Measurements from ENCODE around the gene NPIPA1.
"Not testable (repeated sequence)": the region's sequence is repeated elsewhere in the genome, so short reads cannot be mapped to it uniquely, and the experiment has no call there.

NPIPA1 gene

GRCh38 chr16:14930971-14931370, 6.3 kb upstream of the NPIPA1 start:
- DNase-seq: not testable (repeated sequence)

- not testable (repeated sequence) for DNase-seq
These were observed 4.5 kb upstream of the NPIPA1 start for GRCh38 chr16:14932581-14933375.

GRCh38 chr16:14937994-14938393, 751 bp downstream of the NPIPA1 start:
- not testable (repeated sequence) for DNase-seq

GRCh38 chr16:14942686-14943085, 5.4 kb downstream of the NPIPA1 start:
- not testable (repeated sequence) for DNase-seq

GRCh38 chr16:14955546-14956231, 18.4 kb downstream of the NPIPA1 start:
- no peak for DNase-seq

GRCh38 chr16:14957576-14958322, 20.5 kb downstream of the NPIPA1 start:
- no peak for DNase-seq

DNA sequence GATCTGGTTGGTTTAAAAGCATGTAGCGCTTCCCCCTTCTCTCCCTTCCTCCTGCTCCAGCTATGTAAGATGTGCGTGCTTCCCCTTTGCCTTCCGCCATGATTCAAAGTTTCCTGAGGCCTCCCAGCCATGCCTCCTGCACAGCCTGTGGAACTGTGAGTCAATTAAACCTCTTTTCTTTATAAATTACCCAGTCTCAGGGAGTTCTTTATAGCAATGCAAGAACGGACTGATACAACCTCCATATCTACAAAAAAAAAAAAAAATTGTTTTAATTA, 21.0 kb downstream of the NPIPA1 start:
- DNase-seq: no peak

GRCh38 chr16:14958970-14959369, 21.7 kb downstream of the NPIPA1 start:
- no peak for DNase-seq

- DNase-seq: no peak
These were observed 24.4 kb downstream of the NPIPA1 start for GRCh38 chr16:14961405-14962186.

DNA sequence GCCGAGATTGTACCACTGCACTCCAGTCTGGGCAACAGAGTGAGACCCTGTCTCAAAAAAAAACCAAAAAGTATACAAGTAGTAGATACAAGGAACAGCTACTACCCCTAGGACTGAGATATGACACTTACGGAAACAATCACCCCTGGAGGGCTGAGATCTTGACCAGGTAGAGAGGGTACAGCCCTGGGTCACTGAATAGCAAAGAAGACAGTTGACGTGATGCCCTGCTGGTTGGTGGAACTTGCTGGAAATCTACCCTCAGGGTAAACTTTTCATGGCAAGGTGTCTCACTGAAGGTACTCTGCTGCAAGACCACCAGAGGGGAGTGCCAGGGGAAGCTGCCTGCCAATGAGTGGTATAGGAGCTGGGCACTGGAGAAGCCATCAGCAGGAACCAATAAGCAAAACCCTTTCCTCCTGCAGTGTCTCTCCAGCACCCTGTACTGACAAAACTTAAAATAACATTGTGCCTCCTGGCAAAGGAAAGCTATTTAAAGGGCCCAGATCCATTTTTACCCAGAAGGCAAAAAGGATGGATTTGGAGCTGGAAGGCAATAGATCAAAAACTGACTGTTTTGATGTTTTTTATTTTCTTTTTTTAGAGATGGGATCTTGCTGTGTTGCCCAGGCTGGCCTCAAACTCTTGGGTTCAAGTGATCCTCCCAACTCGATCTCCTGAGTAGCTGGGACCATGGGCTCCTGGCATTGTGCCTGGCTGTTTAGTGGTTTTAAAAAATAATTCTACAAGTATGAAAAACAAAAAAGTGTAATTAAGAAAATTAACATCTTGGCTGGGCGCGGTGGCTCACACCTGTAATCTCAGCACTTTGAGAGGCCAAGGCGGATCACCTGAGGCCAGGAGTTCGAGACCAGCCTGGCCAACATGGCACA, 26.3 kb downstream of the NPIPA1 start:
- no peak for DNase-seq

- no peak for DNase-seq
These were observed 28.1 kb downstream of the NPIPA1 start for GRCh38 chr16:14965328-14965727.

GRCh38 chr16:14969795-14970194, 32.6 kb downstream of the NPIPA1 start:
- DNase-seq: not testable (repeated sequence)

- not testable (repeated sequence) for DNase-seq
These were observed 34.5 kb downstream of the NPIPA1 start for GRCh38 chr16:14971621-14972228.

DNA sequence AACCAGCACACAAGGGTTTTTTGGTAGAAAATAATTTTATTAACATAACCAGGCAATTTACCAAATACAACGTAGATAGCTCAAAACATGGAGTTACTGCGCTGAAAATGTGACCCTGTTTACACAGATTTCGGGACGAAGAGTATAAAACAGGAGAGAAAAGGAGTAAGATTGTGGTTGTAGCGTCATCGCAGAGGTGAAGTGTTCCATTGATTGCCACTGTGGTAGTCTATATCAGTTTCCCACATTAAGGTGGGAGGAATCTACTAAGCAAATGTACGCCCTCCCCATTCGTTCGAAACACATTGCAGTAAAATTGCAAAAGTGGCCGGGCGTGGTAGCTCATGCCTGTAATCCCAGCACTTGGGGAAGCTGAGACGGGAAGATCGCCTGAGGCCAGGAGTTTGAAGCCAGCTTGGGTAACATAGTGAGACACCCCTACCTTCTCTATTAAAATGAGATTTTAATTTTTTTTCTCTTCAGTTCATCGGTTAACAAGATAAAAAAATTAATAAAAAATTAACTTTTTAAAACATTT, 36.6 kb downstream of the NPIPA1 start:
- not testable (repeated sequence) for DNase-seq

DNA sequence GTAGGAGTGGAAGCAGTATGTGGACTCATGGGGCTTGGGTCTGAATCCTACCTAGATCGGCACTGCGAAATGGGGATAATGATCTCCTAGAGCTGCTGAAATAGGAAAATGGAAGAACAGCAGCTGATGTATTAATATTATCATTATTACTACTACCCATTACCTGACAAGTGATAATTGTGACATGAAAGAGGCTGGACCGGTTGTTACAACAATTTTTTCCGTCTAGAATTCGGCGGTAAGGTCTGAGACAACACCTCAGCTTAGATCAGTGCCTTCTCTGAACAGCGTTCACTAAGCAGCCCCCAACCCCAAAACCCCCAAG, 37.0 kb downstream of the NPIPA1 start:
- peak; percentile 60 for DNase-seq

- peak; percentile 97 for DNase-seq
These were observed 37.6 kb downstream of the NPIPA1 start, which contains the start of gene PDXDC1 for GRCh38 chr16:14974656-14975417. PDXDC1 (plus strand) TSS chr16:14975026; CDS start chr16:14975200, 174 bp downstream.

DNA sequence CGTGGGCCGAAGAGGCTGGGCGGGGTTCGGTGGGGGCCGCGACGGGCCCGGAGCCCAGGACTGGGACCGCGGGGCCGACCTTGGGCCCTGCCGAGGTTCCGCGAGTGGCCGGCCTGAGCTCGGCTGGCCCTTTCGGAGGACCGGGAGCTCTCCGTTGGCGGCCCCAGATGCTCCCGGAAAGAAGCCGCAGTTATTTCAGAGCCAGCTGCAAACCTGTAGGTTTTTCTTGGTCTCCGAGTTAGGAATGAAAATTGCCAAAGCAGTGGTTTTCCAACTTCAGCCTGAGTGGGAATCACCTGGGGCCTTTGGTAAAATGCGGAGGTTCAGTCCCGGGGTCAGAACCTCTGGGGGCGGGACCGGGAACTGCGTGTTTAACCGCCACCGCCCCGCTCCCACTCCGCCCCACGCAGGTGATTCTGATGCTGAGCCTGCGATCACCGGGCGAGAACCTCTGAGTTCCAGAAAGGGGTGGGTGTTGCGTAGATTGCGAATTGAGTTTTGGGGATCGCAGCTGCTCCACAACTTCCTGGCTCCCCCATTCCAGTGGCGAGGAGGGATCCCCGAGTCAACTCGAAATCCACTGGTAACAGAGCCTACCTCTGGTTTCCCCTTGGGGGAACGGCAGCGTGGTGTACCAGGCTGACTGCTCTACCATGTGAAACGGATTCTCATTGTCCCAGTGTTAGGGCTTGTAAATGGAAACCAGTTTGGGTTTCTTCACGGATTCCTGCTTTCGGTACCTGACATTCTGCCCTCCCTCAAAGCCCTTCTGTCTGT, 38.4 kb downstream of the NPIPA1 start:
- DNase-seq: peak; percentile 26

DNA sequence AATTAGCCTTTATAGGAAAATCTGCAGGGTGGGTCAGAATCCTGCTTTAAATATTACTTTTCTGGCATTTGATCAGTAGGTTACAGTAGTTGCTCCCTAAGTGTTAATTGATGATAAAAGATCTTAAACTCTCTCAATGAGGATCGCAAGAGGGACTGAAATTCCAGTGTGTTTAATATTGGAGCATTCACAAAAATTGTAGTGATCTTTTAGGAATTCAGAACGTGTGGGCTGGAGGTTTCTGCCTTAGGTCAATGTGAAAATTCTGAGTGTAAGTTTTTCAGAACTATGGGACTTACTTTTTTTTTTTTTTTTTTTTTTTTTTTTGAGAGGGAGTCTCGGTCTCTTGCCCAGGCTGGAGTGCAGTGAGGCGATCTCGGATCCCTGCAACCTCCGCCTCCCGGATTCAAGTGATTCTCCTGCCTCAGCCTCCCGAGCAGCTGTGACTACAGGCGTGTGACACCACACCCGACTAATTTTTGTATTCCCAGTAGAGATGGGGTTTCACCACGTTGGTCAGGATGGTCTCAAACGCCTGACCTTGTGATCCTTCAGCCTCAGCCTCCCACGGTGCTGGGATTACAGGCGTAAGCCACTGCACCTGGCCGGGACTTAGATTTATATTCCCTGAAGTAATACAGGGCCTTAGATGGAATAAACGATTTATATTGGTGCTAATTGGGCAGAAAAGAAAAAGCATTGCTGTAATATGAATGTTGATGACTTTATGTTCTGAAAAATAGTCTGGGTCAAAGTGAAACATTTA, 39.9 kb downstream of the NPIPA1 start:
- not testable (repeated sequence) for DNase-seq

GRCh38 chr16:14978281-14978680, 41.0 kb downstream of the NPIPA1 start:
- not testable (repeated sequence) for DNase-seq

All from kidney glomerular epithelial cell (primary cell).